ENCODE data around the gene PEAK1. TPM values are rescaled to one million over a fixed set of nuclear protein-coding genes. Genes with fewer than 3 reads are reported as not detected.

The PEAK1 gene
- total and polyA plus RNA-seq, 8 donors: 58.3 to 86.9 (median 64.3) TPM

- TF ChIP-seq CTCF (IDR thresholded peaks at IDR 0.05): no peak
- intact Hi-C loops (cut with DNase I): no loop called here
- ATAC-seq: no peak
Observed at GRCh38 chr15:77312523-77312922, 107.4 kb downstream of the PEAK1 start.

GRCh38 chr15:77311618-77312398 lies 108.1 kb downstream of the PEAK1 start:
- no peak overlapping the region for H3K4me3 ChIP-seq
- no peaks in the 10 kb centered on the region for H3K27me3 ChIP-seq
- TF ChIP-seq CTCF (IDR thresholded peaks at IDR 0.05): no peak
- no peak for DNase-seq
- peaks cover 0 to 8% of the 10 kb centered on the region in 2 donors for H3K4me1 ChIP-seq
- H3K27ac ChIP-seq: no peak overlapping the region
- intact Hi-C loops (cut with DNase I): no loop called here
- H3K9me3 ChIP-seq: no peaks in the 10 kb centered on the region
- H3K36me3 ChIP-seq: no peaks in the 10 kb centered on the region
- no peak for ATAC-seq

More at GRCh38 chr15:77312523-77312922, 107.4 kb downstream of the PEAK1 start:
- Histone ChIP-seq H3K4me3 (no peak overlapping the region), H3K4me1 (peaks cover 0 to 8% of the 10 kb centered on the region in 2 donors), H3K9me3 (no peaks in the 10 kb centered on the region), H3K27me3 (no peaks in the 10 kb centered on the region), H3K36me3 (no peaks in the 10 kb centered on the region), H3K27ac (no peak overlapping the region)
- DNase-seq: no peak

- Histone ChIP-seq H3K36me3 (no peaks in the 10 kb centered on the region), H3K4me3 (no peak overlapping the region), H3K27me3 (no peaks in the 10 kb centered on the region), H3K4me1 (peaks cover 0 to 8% of the 10 kb centered on the region in 2 donors), H3K27ac (no peak overlapping the region), H3K9me3 (no peaks in the 10 kb centered on the region)
- intact Hi-C loops (cut with DNase I): no loop called here
- no peak for TF ChIP-seq CTCF (IDR thresholded peaks at IDR 0.05)
- no peak for ATAC-seq
- DNase-seq: no peak
Observed at GRCh38 chr15:77311020-77311419, 108.9 kb downstream of the PEAK1 start.

- peaks cover 0 to 8% of the 10 kb centered on the region in 2 donors for H3K4me1 ChIP-seq
- H3K4me3 ChIP-seq: no peak overlapping the region
- no peak overlapping the region for H3K27ac ChIP-seq
- intact Hi-C loops (cut with DNase I): no loop called here
- no peaks in the 10 kb centered on the region for H3K36me3 ChIP-seq
- H3K27me3 ChIP-seq: no peaks in the 10 kb centered on the region
- no peak for TF ChIP-seq CTCF (IDR thresholded peaks at IDR 0.05)
- ATAC-seq: no peak
- no peak for DNase-seq
- H3K9me3 ChIP-seq: no peaks in the 10 kb centered on the region
Observed at GRCh38 chr15:77309392-77309791, 110.5 kb downstream of the PEAK1 start.

GRCh38 chr15:77305953-77306352 lies 114.0 kb downstream of the PEAK1 start:
- H3K4me1 ChIP-seq: peaks cover 0 to 8% of the 10 kb centered on the region in 2 donors
- ATAC-seq (no peak), DNase-seq (no peak)
- H3K27me3 ChIP-seq: no peaks in the 10 kb centered on the region
- intact Hi-C loops (cut with DNase I): no loop called here
- no peak overlapping the region for H3K4me3 ChIP-seq
- H3K36me3 ChIP-seq: no peaks in the 10 kb centered on the region
- TF ChIP-seq CTCF (IDR thresholded peaks at IDR 0.05): no peak
- H3K27ac ChIP-seq: no peak overlapping the region
- no peaks in the 10 kb centered on the region for H3K9me3 ChIP-seq
